HG02852 (cell line): ENCODE data around the gene TUSC1.
A peak's percentile ranks its signal among the peaks of the same experiment; 100 is the strongest.
"Not testable (repeated sequence)": the region's sequence is repeated elsewhere in the genome, so short reads cannot be mapped to it uniquely, and the experiment has no call there.

Experiments
- ATAC-seq: cut with Tn5 transposase; IDR thresholded peaks from one replicate; pipeline ENCODE4 v1.9.1; 2021; ENCODE audit warnings: mild to moderate bottlenecking, moderate library complexity; ENCODE audit not compliant: unreplicated experiment

Gene TUSC1

GRCh38 chr9:25678147-25678666, at the start of gene TUSC1:
TUSC1 (minus strand) TSS chr9:25678444; CDS start chr9:25678312, 132 bp downstream.
- peak; percentile 76 for ATAC-seq

- no peak for ATAC-seq
Observed at GRCh38 chr9:25726871-25727410, 48.7 kb upstream of the TUSC1 start.

- ATAC-seq, result no peak
Observed at GRCh38 chr9:25724424-25724823, 46.2 kb upstream of the TUSC1 start.

- no peak for ATAC-seq
Observed at GRCh38 chr9:25716220-25716872, 38.1 kb upstream of the TUSC1 start.

- no peak for ATAC-seq
Observed at GRCh38 chr9:25709941-25710340, 31.7 kb upstream of the TUSC1 start.

- peak; percentile 50 for ATAC-seq
Observed at GRCh38 chr9:25704800-25705199, 26.6 kb upstream of the TUSC1 start.

GRCh38 chr9:25703701-25704357, 25.6 kb upstream of the TUSC1 start:
- ATAC-seq, result no peak

- ATAC-seq, result no peak
Observed at GRCh38 chr9:25702536-25702935, 24.3 kb upstream of the TUSC1 start.

- not testable (repeated sequence) for ATAC-seq
Observed at GRCh38 chr9:25700899-25701298, 22.7 kb upstream of the TUSC1 start.

GRCh38 chr9:25700430-25700829, 22.2 kb upstream of the TUSC1 start:
- no peak for ATAC-seq

- no peak for ATAC-seq
Observed at GRCh38 chr9:25691786-25692185, 13.5 kb upstream of the TUSC1 start.

GRCh38 chr9:25684321-25684720, 6.1 kb upstream of the TUSC1 start:
- ATAC-seq, result no peak

GRCh38 chr9:25681266-25681665, 3.0 kb upstream of the TUSC1 start:
- no peak for ATAC-seq

- ATAC-seq, result no peak
Observed at GRCh38 chr9:25678846-25679360, 659 bp upstream of the TUSC1 start.

- ATAC-seq, result peak; percentile 66
Observed at GRCh38 chr9:25677301-25678146, 720 bp downstream of the TUSC1 start.

- ATAC-seq, result not testable (repeated sequence)
Observed at GRCh38 chr9:25675858-25676257, 2.4 kb downstream of the TUSC1 start.

GRCh38 chr9:25658571-25658970, 19.7 kb downstream of the TUSC1 start:
- ATAC-seq, result no peak

GRCh38 chr9:25654417-25654816, 23.8 kb downstream of the TUSC1 start:
- ATAC-seq, result no peak

- no peak for ATAC-seq
Observed at GRCh38 chr9:25648116-25648515, 30.1 kb downstream of the TUSC1 start.

GRCh38 chr9:25636026-25636425, 42.2 kb downstream of the TUSC1 start:
- ATAC-seq, result no peak

- no peak for ATAC-seq
Observed at GRCh38 chr9:25629231-25629630, 49.0 kb downstream of the TUSC1 start.
